NCI-H524 (cell line): ENCODE measurements around the gene ARX.

Experiments
- DNase-seq, 2 experiments: peaks; one replicate each; lab custom pipeline; 2025; lab: John Stamatoyannopoulos, UW

Gene ARX

GRCh38 chrX:25015486-25016360 lies at the start of gene ARX:
ARX (minus strand) TSS chrX:25015965; CDS start chrX:25015737, 228 bp downstream.
- DNase-seq: peak; percentile 26 to 74

GRCh38 chrX:25059273-25059672 lies 43.5 kb upstream of the ARX start:
- DNase-seq: peak in 1 of 2 experiments; percentile 53

GRCh38 chrX:25052798-25053534 lies 37.2 kb upstream of the ARX start:
- no peak for DNase-seq

GRCh38 chrX:25049971-25050370 lies 34.2 kb upstream of the ARX start:
- no peak for DNase-seq

GRCh38 chrX:25049357-25049756 lies 33.6 kb upstream of the ARX start:
- DNase-seq: no peak

GRCh38 chrX:25048178-25048577 lies 32.4 kb upstream of the ARX start:
- DNase-seq: peak in 1 of 2 experiments; percentile 12

- no peak for DNase-seq
These were observed 27.4 kb upstream of the ARX start for GRCh38 chrX:25043192-25043591.

- DNase-seq: no peak
These were observed 23.3 kb upstream of the ARX start for GRCh38 chrX:25039036-25039435.

- DNase-seq: no peak
These were observed 19.1 kb upstream of the ARX start for GRCh38 chrX:25034889-25035288.

GRCh38 chrX:25029288-25029825 lies 13.6 kb upstream of the ARX start:
- DNase-seq: no peak

GRCh38 chrX:25028726-25029125 lies 13.0 kb upstream of the ARX start:
- no peak for DNase-seq

- DNase-seq: no peak
These were observed 10.8 kb upstream of the ARX start for GRCh38 chrX:25026576-25026975.

- DNase-seq: no peak
These were observed 9.8 kb upstream of the ARX start for GRCh38 chrX:25025615-25026014.

GRCh38 chrX:25023908-25024307 lies 8.1 kb upstream of the ARX start:
- DNase-seq: no peak

GRCh38 chrX:25022499-25023325 lies 6.9 kb upstream of the ARX start:
- no peak for DNase-seq

GRCh38 chrX:25020905-25021449 lies 5.2 kb upstream of the ARX start:
- peak; percentile 31 to 63 for DNase-seq

GRCh38 chrX:25020391-25020904 lies 4.7 kb upstream of the ARX start:
- DNase-seq: peak; percentile 31 to 63

- peak in 1 of 2 experiments; percentile 44 for DNase-seq
These were observed 4.1 kb upstream of the ARX start for GRCh38 chrX:25019707-25020390.

- no peak for DNase-seq
These were observed 2.9 kb upstream of the ARX start for GRCh38 chrX:25018682-25019081.

GRCh38 chrX:25017667-25018247 lies 2.0 kb upstream of the ARX start:
- peak; percentile 21 to 49 for DNase-seq
